GM23338 (cell line): ENCODE results near the gene EML4. TPM values are rescaled to one million over a fixed set of nuclear protein-coding genes. Genes with fewer than 3 reads are reported as not detected.

Experiments used
- ATAC-seq: fragments of 200-7000 bp; cut with Tn5 transposase; 3 replicates; pipeline ENCODE4 v1.9.1; 2020
- DNase-seq: peaks from one replicate; pipeline ENCODE4 v3.0.0-alpha.2; 2015; ENCODE audit warnings: low spot score
- H2AFZ ChIP-seq: fragments of 200-600 bp; sonication (generic); 2 replicates; pipeline ENCODE4 v1.8.0; 2016; ENCODE audit warnings: antibody characterized with exemption, mild to moderate bottlenecking, moderate library complexity
- H3F3A ChIP-seq: fragments of 200-600 bp; sonication (generic); replicated peaks from 2 replicates; pipeline ENCODE4 v1.8.0; 2017; ENCODE audit warnings: antibody characterized with exemption, mixed run types, low read depth
- H3K27ac ChIP-seq: fragments of 200-600 bp; sonication (generic); 2 replicates; pipeline ENCODE4 v1.6.1; 2016; ENCODE audit warnings: low read depth
- H3K27me3 ChIP-seq: fragments of 200-600 bp; sonication (generic); 2 replicates; pipeline ENCODE4 v1.8.0; 2016; ENCODE audit warnings: mild to moderate bottlenecking, mixed run types, moderate library complexity; ENCODE audit not compliant: insufficient read depth
- H3K36me3 ChIP-seq: fragments of 200-600 bp; sonication (generic); 2 replicates; pipeline ENCODE4 v1.8.0; 2016; ENCODE audit warnings: mild to moderate bottlenecking; ENCODE audit not compliant: insufficient read depth
- H3K4me1 ChIP-seq: fragments of 200-600 bp; sonication (generic); 2 replicates; pipeline ENCODE4 v1.8.0; 2016; ENCODE audit warnings: mild to moderate bottlenecking, moderate library complexity; ENCODE audit not compliant: insufficient read depth
- H3K4me2 ChIP-seq: fragments of 200-600 bp; sonication (generic); 2 replicates; pipeline ENCODE4 v1.7.1; 2017; ENCODE audit warnings: mixed run types
- H3K4me3 ChIP-seq: fragments of 200-600 bp; sonication (generic); 2 replicates; pipeline ENCODE4 v1.6.1; 2016; ENCODE audit warnings: mixed run types
- H3K79me2 ChIP-seq: fragments of 200-600 bp; sonication (generic); replicated peaks from 2 replicates; pipeline ENCODE4 v1.8.0; 2017; ENCODE audit warnings: mild to moderate bottlenecking; ENCODE audit not compliant: insufficient read depth
- H3K9me2 ChIP-seq: fragments of 200-600 bp; sonication (generic); 2 replicates; pipeline ENCODE4 v1.8.0; 2017; ENCODE audit not compliant: insufficient read depth
- H4K20me1 ChIP-seq: fragments of 200-600 bp; sonication (generic); replicated peaks from 2 replicates; pipeline ENCODE4 v1.8.0; 2017; ENCODE audit warnings: mild to moderate bottlenecking; ENCODE audit not compliant: insufficient read depth
- H3K27ac Mint-ChIP-seq: 2 replicates; pipeline ENCODE4 v1.8.0; 2020; ENCODE audit warnings: inconsistent platforms, mild to moderate bottlenecking, moderate library complexity, mixed read lengths
- H3K27me3 Mint-ChIP-seq: 3 replicates; pipeline ENCODE4 v1.8.0; 2022; ENCODE audit warnings: low read depth, mild to moderate bottlenecking, moderate library complexity, mixed read lengths, inconsistent platforms; ENCODE audit not compliant: insufficient read depth, poor library complexity
- H3K36me3 Mint-ChIP-seq: 3 replicates; pipeline ENCODE4 v1.8.0; 2021; ENCODE audit warnings: low read depth, mild to moderate bottlenecking, inconsistent platforms, moderate library complexity, mixed read lengths
- H3K4me1 Mint-ChIP-seq: 3 replicates; pipeline ENCODE4 v1.8.0; 2020; ENCODE audit warnings: mild to moderate bottlenecking, inconsistent platforms, mixed read lengths
- H3K4me3 Mint-ChIP-seq: 3 replicates; pipeline ENCODE4 v1.8.0; 2021; ENCODE audit warnings: moderate library complexity, mild to moderate bottlenecking, inconsistent platforms, mixed read lengths
- H3K9me3 Mint-ChIP-seq: 3 replicates; pipeline ENCODE4 v1.8.0; 2020; ENCODE audit warnings: moderate library complexity, mild to moderate bottlenecking, inconsistent platforms, mixed read lengths
- CREB1 ChIP-seq: fragments of 250-450 bp; sonication (Bioruptor Pico); IDR thresholded peaks from 2 replicates; pipeline ENCODE4 v1.5.0; 2020; ENCODE audit warnings: low read depth, mild to moderate bottlenecking, moderate library complexity
- EZH2phosphoT487 ChIP-seq: fragments of 200-600 bp; sonication (generic); IDR thresholded peaks from one replicate; pipeline ENCODE4 v1.8.1; 2018; ENCODE audit warnings: antibody characterized with exemption; ENCODE audit not compliant: unreplicated experiment
- JUNB ChIP-seq: IDR thresholded peaks from one replicate; pipeline ENCODE4 v1.6.1; 2016; ENCODE audit warnings: antibody characterized with exemption; ENCODE audit not compliant: unreplicated experiment
- NANOG ChIP-seq: IDR thresholded peaks from 2 replicates; pipeline ENCODE4 v1.6.1; 2016; ENCODE audit warnings: antibody characterized with exemption, borderline replicate concordance
- POLR2AphosphoS5 ChIP-seq: IDR thresholded peaks from 2 replicates; pipeline ENCODE4 v1.6.1; 2016; ENCODE audit warnings: antibody characterized with exemption, low read depth
- STAT1 ChIP-seq: IDR thresholded peaks from one replicate; pipeline ENCODE4 v1.6.1; 2016; ENCODE audit warnings: antibody characterized with exemption; ENCODE audit not compliant: unreplicated experiment
- polyA plus RNA-seq: library from polyadenylated mRNA; unstranded; fragments of >200 nt; fragmentation: Nextera tagmentation; extraction: Ambion mirVana; gene quantifications from 2 replicates; pipeline ENCODE4 v1.2.1, GENCODE V29; 2016
- total RNA-seq: library from RNA; depleted of rRNA; stranded (reverse); fragments of >200 nt; shearing (Covaris generic); gene quantifications from 2 replicates; pipeline ENCODE4 v1.2.3, GENCODE V29; 2014
- TF ChIP-seq, protein P1 (sequence below): fragments of 250-450 bp; sonication (Bioruptor Pico); IDR thresholded peaks from 2 replicates; pipeline ENCODE4 v1.5.0; 2020; ENCODE audit warnings: mild to moderate bottlenecking, moderate library complexity
- TF ChIP-seq, protein P2 (sequence below): IDR thresholded peaks from one replicate; pipeline ENCODE4 v1.6.1; 2018; ENCODE audit warnings: antibody characterized with exemption; ENCODE audit not compliant: unreplicated experiment
- TF ChIP-seq, protein P3 (sequence below), 2 experiments: fragments of 200-600 bp in 1 of 2; sonication (generic) in 1 of 2; conservative IDR thresholded peaks; 2 replicates each; pipeline versions ENCODE4 v1.5.1 to v1.6.1; 2016 to 2017; ENCODE audit warnings: antibody characterized with exemption in 2 of 2, low read depth in 2 of 2, mild to moderate bottlenecking in 2 of 2, moderate library complexity in 1 of 2

EML4 gene
- total and polyA plus RNA-seq, 2 experiments from 2014 or later = 65.3 to 115 TPM

DNA sequence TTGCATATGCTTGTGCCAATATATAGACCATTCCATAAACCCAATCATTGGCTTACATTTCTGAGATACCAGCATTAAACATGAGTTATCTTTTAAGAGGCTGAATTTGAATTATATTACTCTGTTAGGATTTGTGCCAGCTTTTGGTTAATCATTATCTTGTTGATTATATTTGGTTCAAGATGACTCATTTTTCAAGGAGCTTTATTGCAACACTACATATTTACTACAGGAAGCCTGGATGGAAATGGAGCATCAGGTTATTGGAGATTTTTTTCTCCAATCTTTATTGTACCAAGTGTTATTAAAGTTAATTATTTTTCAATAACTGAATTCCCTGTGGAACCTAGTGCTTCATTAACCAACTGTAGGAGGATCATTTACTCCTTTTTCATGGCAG is 26.4 kb downstream of the EML4 start:
- Histone ChIP-seq H3K36me3 (no peaks in the 10 kb centered on the region), H3F3A (no peaks in the 10 kb centered on the region), H3K4me1 (peaks cover 13% of the 10 kb centered on the region; the same call in 1 of the 2 replicates), H4K20me1 (peaks cover 18% of the 10 kb centered on the region), H3K4me2 (no peak overlapping the region), H3K27me3 (no peaks in the 10 kb centered on the region), H3K79me2 (peaks cover 95% of the 10 kb centered on the region), H3K9me2 (no peaks in the 10 kb centered on the region; the same call in 1 of the 2 replicates), H3K27ac (no peak overlapping the region), H3K4me3 (no peak overlapping the region), H2AFZ (no peak overlapping the region)
- Mint-ChIP-seq H3K4me3 (no peak overlapping the region), H3K9me3 (no peaks in the 10 kb centered on the region), H3K27ac (no peak overlapping the region), H3K27me3 (no peaks in the 10 kb centered on the region), H3K4me1 (peaks cover 19% of the 10 kb centered on the region), H3K36me3 (peaks cover 6% of the 10 kb centered on the region; the same call in 2 of the 3 replicates)
- ATAC-seq (no peak), DNase-seq (no peak)
- TF ChIP-seq, protein P1, sequence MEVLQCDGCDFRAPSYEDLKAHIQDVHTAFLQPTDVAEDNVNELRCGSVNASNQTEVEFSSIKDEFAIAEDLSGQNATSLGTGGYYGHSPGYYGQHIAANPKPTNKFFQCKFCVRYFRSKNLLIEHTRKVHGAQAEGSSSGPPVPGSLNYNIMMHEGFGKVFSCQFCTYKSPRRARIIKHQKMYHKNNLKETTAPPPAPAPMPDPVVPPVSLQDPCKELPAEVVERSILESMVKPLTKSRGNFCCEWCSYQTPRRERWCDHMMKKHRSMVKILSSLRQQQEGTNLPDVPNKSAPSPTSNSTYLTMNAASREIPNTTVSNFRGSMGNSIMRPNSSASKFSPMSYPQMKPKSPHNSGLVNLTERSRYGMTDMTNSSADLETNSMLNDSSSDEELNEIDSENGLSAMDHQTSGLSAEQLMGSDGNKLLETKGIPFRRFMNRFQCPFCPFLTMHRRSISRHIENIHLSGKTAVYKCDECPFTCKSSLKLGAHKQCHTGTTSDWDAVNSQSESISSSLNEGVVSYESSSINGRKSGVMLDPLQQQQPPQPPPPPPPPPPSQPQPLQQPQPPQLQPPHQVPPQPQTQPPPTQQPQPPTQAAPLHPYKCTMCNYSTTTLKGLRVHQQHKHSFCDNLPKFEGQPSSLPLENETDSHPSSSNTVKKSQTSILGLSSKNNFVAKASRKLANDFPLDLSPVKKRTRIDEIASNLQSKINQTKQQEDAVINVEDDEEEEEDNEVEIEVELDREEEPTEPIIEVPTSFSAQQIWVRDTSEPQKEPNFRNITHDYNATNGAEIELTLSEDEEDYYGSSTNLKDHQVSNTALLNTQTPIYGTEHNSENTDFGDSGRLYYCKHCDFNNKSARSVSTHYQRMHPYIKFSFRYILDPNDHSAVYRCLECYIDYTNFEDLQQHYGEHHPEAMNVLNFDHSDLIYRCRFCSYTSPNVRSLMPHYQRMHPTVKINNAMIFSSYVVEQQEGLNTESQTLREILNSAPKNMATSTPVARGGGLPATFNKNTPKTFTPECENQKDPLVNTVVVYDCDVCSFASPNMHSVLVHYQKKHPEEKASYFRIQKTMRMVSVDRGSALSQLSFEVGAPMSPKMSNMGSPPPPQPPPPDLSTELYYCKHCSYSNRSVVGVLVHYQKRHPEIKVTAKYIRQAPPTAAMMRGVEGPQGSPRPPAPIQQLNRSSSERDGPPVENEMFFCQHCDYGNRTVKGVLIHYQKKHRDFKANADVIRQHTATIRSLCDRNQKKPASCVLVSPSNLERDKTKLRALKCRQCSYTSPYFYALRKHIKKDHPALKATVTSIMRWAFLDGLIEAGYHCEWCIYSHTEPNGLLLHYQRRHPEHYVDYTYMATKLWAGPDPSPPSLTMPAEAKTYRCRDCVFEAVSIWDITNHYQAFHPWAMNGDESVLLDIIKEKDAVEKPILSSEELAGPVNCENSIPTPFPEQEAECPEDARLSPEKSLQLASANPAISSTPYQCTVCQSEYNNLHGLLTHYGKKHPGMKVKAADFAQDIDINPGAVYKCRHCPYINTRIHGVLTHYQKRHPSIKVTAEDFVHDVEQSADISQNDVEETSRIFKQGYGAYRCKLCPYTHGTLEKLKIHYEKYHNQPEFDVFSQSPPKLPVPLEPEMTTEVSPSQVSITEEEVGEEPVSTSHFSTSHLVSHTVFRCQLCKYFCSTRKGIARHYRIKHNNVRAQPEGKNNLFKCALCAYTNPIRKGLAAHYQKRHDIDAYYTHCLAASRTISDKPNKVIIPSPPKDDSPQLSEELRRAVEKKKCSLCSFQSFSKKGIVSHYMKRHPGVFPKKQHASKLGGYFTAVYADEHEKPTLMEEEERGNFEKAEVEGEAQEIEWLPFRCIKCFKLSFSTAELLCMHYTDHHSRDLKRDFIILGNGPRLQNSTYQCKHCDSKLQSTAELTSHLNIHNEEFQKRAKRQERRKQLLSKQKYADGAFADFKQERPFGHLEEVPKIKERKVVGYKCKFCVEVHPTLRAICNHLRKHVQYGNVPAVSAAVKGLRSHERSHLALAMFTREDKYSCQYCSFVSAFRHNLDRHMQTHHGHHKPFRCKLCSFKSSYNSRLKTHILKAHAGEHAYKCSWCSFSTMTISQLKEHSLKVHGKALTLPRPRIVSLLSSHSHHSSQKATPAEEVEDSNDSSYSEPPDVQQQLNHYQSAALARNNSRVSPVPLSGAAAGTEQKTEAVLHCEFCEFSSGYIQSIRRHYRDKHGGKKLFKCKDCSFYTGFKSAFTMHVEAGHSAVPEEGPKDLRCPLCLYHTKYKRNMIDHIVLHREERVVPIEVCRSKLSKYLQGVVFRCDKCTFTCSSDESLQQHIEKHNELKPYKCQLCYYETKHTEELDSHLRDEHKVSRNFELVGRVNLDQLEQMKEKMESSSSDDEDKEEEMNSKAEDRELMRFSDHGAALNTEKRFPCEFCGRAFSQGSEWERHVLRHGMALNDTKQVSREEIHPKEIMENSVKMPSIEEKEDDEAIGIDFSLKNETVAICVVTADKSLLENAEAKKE (CRISPR knock-in tag) = no peak
- TF ChIP-seq POLR2AphosphoS5 = no peak
- no peak for TF ChIP-seq STAT1
- no peak for TF ChIP-seq JUNB
- TF ChIP-seq, protein P2, sequence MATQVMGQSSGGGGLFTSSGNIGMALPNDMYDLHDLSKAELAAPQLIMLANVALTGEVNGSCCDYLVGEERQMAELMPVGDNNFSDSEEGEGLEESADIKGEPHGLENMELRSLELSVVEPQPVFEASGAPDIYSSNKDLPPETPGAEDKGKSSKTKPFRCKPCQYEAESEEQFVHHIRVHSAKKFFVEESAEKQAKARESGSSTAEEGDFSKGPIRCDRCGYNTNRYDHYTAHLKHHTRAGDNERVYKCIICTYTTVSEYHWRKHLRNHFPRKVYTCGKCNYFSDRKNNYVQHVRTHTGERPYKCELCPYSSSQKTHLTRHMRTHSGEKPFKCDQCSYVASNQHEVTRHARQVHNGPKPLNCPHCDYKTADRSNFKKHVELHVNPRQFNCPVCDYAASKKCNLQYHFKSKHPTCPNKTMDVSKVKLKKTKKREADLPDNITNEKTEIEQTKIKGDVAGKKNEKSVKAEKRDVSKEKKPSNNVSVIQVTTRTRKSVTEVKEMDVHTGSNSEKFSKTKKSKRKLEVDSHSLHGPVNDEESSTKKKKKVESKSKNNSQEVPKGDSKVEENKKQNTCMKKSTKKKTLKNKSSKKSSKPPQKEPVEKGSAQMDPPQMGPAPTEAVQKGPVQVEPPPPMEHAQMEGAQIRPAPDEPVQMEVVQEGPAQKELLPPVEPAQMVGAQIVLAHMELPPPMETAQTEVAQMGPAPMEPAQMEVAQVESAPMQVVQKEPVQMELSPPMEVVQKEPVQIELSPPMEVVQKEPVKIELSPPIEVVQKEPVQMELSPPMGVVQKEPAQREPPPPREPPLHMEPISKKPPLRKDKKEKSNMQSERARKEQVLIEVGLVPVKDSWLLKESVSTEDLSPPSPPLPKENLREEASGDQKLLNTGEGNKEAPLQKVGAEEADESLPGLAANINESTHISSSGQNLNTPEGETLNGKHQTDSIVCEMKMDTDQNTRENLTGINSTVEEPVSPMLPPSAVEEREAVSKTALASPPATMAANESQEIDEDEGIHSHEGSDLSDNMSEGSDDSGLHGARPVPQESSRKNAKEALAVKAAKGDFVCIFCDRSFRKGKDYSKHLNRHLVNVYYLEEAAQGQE = no peak
- no peak for TF ChIP-seq NANOG
- no peak for TF ChIP-seq CREB1 (CRISPR knock-in tag)
- TF ChIP-seq, protein P3, sequence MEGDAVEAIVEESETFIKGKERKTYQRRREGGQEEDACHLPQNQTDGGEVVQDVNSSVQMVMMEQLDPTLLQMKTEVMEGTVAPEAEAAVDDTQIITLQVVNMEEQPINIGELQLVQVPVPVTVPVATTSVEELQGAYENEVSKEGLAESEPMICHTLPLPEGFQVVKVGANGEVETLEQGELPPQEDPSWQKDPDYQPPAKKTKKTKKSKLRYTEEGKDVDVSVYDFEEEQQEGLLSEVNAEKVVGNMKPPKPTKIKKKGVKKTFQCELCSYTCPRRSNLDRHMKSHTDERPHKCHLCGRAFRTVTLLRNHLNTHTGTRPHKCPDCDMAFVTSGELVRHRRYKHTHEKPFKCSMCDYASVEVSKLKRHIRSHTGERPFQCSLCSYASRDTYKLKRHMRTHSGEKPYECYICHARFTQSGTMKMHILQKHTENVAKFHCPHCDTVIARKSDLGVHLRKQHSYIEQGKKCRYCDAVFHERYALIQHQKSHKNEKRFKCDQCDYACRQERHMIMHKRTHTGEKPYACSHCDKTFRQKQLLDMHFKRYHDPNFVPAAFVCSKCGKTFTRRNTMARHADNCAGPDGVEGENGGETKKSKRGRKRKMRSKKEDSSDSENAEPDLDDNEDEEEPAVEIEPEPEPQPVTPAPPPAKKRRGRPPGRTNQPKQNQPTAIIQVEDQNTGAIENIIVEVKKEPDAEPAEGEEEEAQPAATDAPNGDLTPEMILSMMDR (conservative IDR thresholded peaks at IDR 0.05; ENCODE audit: low read depth in 2 of 2) = no peak
- no peak for TF ChIP-seq EZH2phosphoT487
